ENCODE results near the gene INPP5F. TPM values are rescaled to one million over a fixed set of nuclear protein-coding genes. Genes with fewer than 3 reads are reported as not detected.

INPP5F gene
- total and polyA plus RNA-seq, 2 experiments from 2014 or later: 41.4 to 86.0 TPM

- Mint-ChIP-seq H3K27me3 (ENCODE audit: insufficient read depth, low read depth, poor library complexity) (peaks cover 6% of the 10 kb centered on the region), H3K4me3 (peak overlapping the region; percentile 79), H3K27ac (peak overlapping the region; percentile 97), H3K4me1 (peaks cover 26% of the 10 kb centered on the region; the same call in 2 of the 3 replicates), H3K36me3 (ENCODE audit: low read depth) (peaks cover 35% of the 10 kb centered on the region), H3K9me3 (no peaks in the 10 kb centered on the region; the same call in 2 of the 3 replicates)
- Histone ChIP-seq H4K20me1 (replicated peaks; ENCODE audit: insufficient read depth) (no peaks in the 10 kb centered on the region), H3F3A (replicated peaks; ENCODE audit: low read depth) (no peaks in the 10 kb centered on the region), H3K4me2 (peak overlapping the region; percentile 77), H3K27me3 (ENCODE audit: insufficient read depth) (no peaks in the 10 kb centered on the region), H3K27ac (ENCODE audit: low read depth) (peak overlapping the region; percentile 92), H3K4me3 (peak overlapping the region; percentile 60), H3K9me2 (ENCODE audit: insufficient read depth) (no peaks in the 10 kb centered on the region), H3K79me2 (replicated peaks; ENCODE audit: insufficient read depth) (peaks cover 28% of the 10 kb centered on the region), H3K4me1 (ENCODE audit: insufficient read depth) (peaks cover 8% of the 10 kb centered on the region), H3K36me3 (ENCODE audit: insufficient read depth) (peaks cover 12% of the 10 kb centered on the region; the same call in 1 of the 2 replicates), H2AFZ (no peak overlapping the region)
- DNase-seq (ENCODE audit: low spot score): peak; percentile 94
- ATAC-seq: peak; percentile 95
- no peak for TF ChIP-seq ZNF114 (CRISPR knock-in tag; IDR thresholded peaks at IDR 0.05)
- no peak for TF ChIP-seq EZH2 (IDR thresholded peaks at IDR 0.05; ENCODE audit: low read depth, unreplicated experiment)
- TF ChIP-seq CREB1 (CRISPR knock-in tag; IDR thresholded peaks at IDR 0.05; ENCODE audit: low read depth): peak; percentile 54
- peak; percentile 78 for TF ChIP-seq REST (IDR thresholded peaks at IDR 0.05; ENCODE audit: unreplicated experiment)
- TF ChIP-seq ETS1 (IDR thresholded peaks at IDR 0.05): peak; percentile 57; the same call in 1 of the 2 replicates
- TF ChIP-seq POLR2AphosphoS5 (IDR thresholded peaks at IDR 0.05; ENCODE audit: low read depth): peak; percentile 98
- TF ChIP-seq, protein P1, sequence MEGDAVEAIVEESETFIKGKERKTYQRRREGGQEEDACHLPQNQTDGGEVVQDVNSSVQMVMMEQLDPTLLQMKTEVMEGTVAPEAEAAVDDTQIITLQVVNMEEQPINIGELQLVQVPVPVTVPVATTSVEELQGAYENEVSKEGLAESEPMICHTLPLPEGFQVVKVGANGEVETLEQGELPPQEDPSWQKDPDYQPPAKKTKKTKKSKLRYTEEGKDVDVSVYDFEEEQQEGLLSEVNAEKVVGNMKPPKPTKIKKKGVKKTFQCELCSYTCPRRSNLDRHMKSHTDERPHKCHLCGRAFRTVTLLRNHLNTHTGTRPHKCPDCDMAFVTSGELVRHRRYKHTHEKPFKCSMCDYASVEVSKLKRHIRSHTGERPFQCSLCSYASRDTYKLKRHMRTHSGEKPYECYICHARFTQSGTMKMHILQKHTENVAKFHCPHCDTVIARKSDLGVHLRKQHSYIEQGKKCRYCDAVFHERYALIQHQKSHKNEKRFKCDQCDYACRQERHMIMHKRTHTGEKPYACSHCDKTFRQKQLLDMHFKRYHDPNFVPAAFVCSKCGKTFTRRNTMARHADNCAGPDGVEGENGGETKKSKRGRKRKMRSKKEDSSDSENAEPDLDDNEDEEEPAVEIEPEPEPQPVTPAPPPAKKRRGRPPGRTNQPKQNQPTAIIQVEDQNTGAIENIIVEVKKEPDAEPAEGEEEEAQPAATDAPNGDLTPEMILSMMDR (conservative IDR thresholded peaks at IDR 0.05; ENCODE audit: low read depth in 2 of 2): peak; percentile 48 to 71
Observed at GRCh38 chr10:119817991-119818888, 92.4 kb downstream of the INPP5F start.
